H1 (cell line): ENCODE measurements around the gene CES3. TPM values are rescaled to one million over a fixed set of nuclear protein-coding genes. Genes with fewer than 3 reads are reported as not detected.

Source experiments
- CTCF ChIA-PET: fragments of 300-600 bp; sonication (Branson Sonifier 250); formaldehyde crosslinking; loops from one replicate; lab custom pipeline; 2021; ENCODE audit not compliant: partially characterized antibody; lab: Charles Lee
- POLR2A ChIA-PET: fragments of 300-600 bp; sonication (Branson Sonifier 250); formaldehyde crosslinking; loops from one replicate; lab custom pipeline; 2021; ENCODE audit warnings: inconsistent platforms; ENCODE audit not compliant: partially characterized antibody; lab: Charles Lee
- DNase-seq, 2 experiments: peaks; one replicate each; pipeline versions ENCODE4 v3.0.0 to v3.0.0-alpha.2; 2010 to 2022; ENCODE audit warnings: low spot score in 2 of 2, low read depth in 1 of 2, mixed read lengths in 1 of 2
- FAIRE-seq: peaks from 2 replicates; lab custom pipeline; 2011; peaks lifted over from hg19 to GRCh38; lab: Jason Lieb, UNC
- H2AFZ ChIP-seq: 2 replicates; pipeline ENCODE4 v1.8.1; 2012; ENCODE audit warnings: low read length, inconsistent platforms
- H2AK5ac ChIP-seq: 2 replicates; pipeline ENCODE4 v1.6.1; 2013; ENCODE audit warnings: low read depth, low read length
- H2BK120ac ChIP-seq: replicated peaks from 2 replicates; pipeline ENCODE3; 2013; ENCODE audit warnings: low read depth, low read length, inconsistent platforms
- H2BK12ac ChIP-seq: 2 replicates; pipeline ENCODE4 v1.6.1; 2013; ENCODE audit warnings: low read depth, low read length
- H2BK15ac ChIP-seq: 2 replicates; pipeline ENCODE4 v1.6.1; 2013; ENCODE audit warnings: low read length
- H2BK20ac ChIP-seq: 2 replicates; pipeline ENCODE4 v1.6.1; 2013; ENCODE audit warnings: low read length
- H2BK5ac ChIP-seq: 2 replicates; pipeline ENCODE4 v1.6.1; 2013; ENCODE audit warnings: low read depth, low read length
- H3K14ac ChIP-seq: 2 replicates; pipeline ENCODE4 v1.6.1; 2013; ENCODE audit warnings: inconsistent platforms; ENCODE audit not compliant: insufficient read length
- H3K18ac ChIP-seq: 2 replicates; pipeline ENCODE4 v1.6.1; 2013; ENCODE audit warnings: low read length; ENCODE audit errors: extremely low read depth
- H3K23ac ChIP-seq: 2 replicates; pipeline ENCODE4 v1.6.1; 2013; ENCODE audit warnings: inconsistent platforms; ENCODE audit not compliant: insufficient read length
- H3K23me2 ChIP-seq: 2 replicates; pipeline ENCODE4 v1.6.1; 2013; ENCODE audit warnings: low read depth, low read length
- H3K27ac ChIP-seq: 2 replicates; pipeline ENCODE4 v1.6.1; 2011; ENCODE audit warnings: low read depth, low read length, inconsistent platforms
- H3K27me3 ChIP-seq, 4 experiments: replicated peaks in 1 of 4; 1 replicate in 1 of 4; 2 replicates in 3 of 4; pipeline versions ENCODE4 v1.6.1 to v1.8.1; 2011 to 2013; ENCODE audit warnings: low read length in 3 of 4, mild to moderate bottlenecking in 3 of 4, inconsistent platforms in 2 of 4, mixed read lengths in 2 of 4, moderate library complexity in 1 of 4; ENCODE audit not compliant: control insufficient read depth in 3 of 4, insufficient read depth in 3 of 4; ENCODE audit errors: extremely low read depth in 1 of 4
- H3K36me3 ChIP-seq, 4 experiments: 2 replicates each; pipeline versions ENCODE4 v1.6.1 to v1.8.1; 2011 to 2013; ENCODE audit warnings: mild to moderate bottlenecking in 4 of 4, low read length in 3 of 4, moderate library complexity in 2 of 4, control low read depth in 1 of 4, inconsistent platforms in 1 of 4; ENCODE audit not compliant: insufficient read depth in 4 of 4, control insufficient read depth in 2 of 4
- H3K4ac ChIP-seq: replicated peaks from 2 replicates; pipeline ENCODE3; 2013; ENCODE audit warnings: low read length, low read depth, mixed read lengths, inconsistent platforms; ENCODE audit not compliant: insufficient read length
- H3K4me1 ChIP-seq, 4 experiments: replicated peaks in 1 of 4; 1 replicate in 1 of 4; 2 replicates in 3 of 4; pipeline versions ENCODE4 v1.6.1 to v1.8.1; 2011 to 2013; ENCODE audit warnings: low read length in 3 of 4, inconsistent platforms in 2 of 4, mixed read lengths in 1 of 4; ENCODE audit not compliant: insufficient read depth in 4 of 4, control insufficient read depth in 3 of 4
- H3K4me2 ChIP-seq, 2 experiments: 2 replicates each; pipeline versions ENCODE4 v1.6.1 to v1.8.1; 2011 to 2013; ENCODE audit warnings: low read depth in 2 of 2, low read length in 2 of 2, control low read depth in 1 of 2, inconsistent platforms in 1 of 2, mild to moderate bottlenecking in 1 of 2; ENCODE audit not compliant: insufficient read depth in 1 of 2
- H3K4me3 ChIP-seq, 4 experiments: fragments of 200-600, 300-600 bp in 1 of 4; sonication (generic), shearing (Covaris generic), sonication (Bioruptor Twin) in 1 of 4; 2 replicates each; pipeline versions ENCODE4 v1.5.1 to v1.8.1; 2011 to 2016; ENCODE audit warnings: low read length in 4 of 4, low read depth in 3 of 4, control low read depth in 2 of 4, inconsistent platforms in 2 of 4, mild to moderate bottlenecking in 2 of 4, mixed read lengths in 1 of 4, moderate library complexity in 1 of 4; ENCODE audit not compliant: insufficient read depth in 2 of 4; ENCODE audit errors: extremely low read depth in 1 of 4
- H3K56ac ChIP-seq: replicated peaks from 2 replicates; pipeline ENCODE3; 2013; ENCODE audit warnings: low read depth, mild to moderate bottlenecking, mixed read lengths, low read length, inconsistent platforms; ENCODE audit not compliant: insufficient read length
- H3K79me1 ChIP-seq: 2 replicates; pipeline ENCODE4 v1.6.1; 2013; ENCODE audit warnings: low read depth, low read length, control low read depth
- H3K79me2 ChIP-seq, 2 experiments: 2 replicates each; pipeline versions ENCODE4 v1.6.1 to v1.8.1; 2012 to 2013; ENCODE audit warnings: low read length in 2 of 2, mild to moderate bottlenecking in 2 of 2, inconsistent platforms in 1 of 2; ENCODE audit not compliant: insufficient read depth in 2 of 2, control insufficient read depth in 1 of 2
- H3K9ac ChIP-seq, 4 experiments: replicated peaks in 1 of 4; 1 replicate in 1 of 4; 2 replicates in 3 of 4; pipeline versions ENCODE4 v1.6.1 to v1.8.1; 2011 to 2013; ENCODE audit warnings: low read depth in 3 of 4, low read length in 3 of 4, control low read depth in 2 of 4, mild to moderate bottlenecking in 2 of 4, moderate library complexity in 2 of 4, inconsistent platforms in 1 of 4; ENCODE audit errors: extremely low read depth in 1 of 4
- H3K9me3 ChIP-seq, 2 experiments: 2 replicates each; pipeline versions ENCODE4 v1.6.1 to v1.8.1; 2012 to 2013; ENCODE audit warnings: mild to moderate bottlenecking in 2 of 2, moderate library complexity in 2 of 2, control low read depth in 1 of 2, inconsistent platforms in 1 of 2, low read depth in 1 of 2, low read length in 1 of 2, mixed read lengths in 1 of 2; ENCODE audit not compliant: insufficient read depth in 2 of 2
- H4K20me1 ChIP-seq, 2 experiments: replicated peaks in 1 of 2; 2 replicates each; pipeline versions ENCODE3 to v1.8.1; 2011 to 2013; ENCODE audit warnings: inconsistent platforms in 2 of 2, low read length in 2 of 2, mild to moderate bottlenecking in 1 of 2; ENCODE audit not compliant: insufficient read depth in 2 of 2, control insufficient read depth in 1 of 2
- H4K5ac ChIP-seq: 2 replicates; pipeline ENCODE4 v1.6.1; 2013; ENCODE audit warnings: low read length, low read depth, mixed read lengths, inconsistent platforms; ENCODE audit not compliant: insufficient read length
- H4K8ac ChIP-seq: 2 replicates; pipeline ENCODE4 v1.8.0; 2013; ENCODE audit warnings: mild to moderate bottlenecking, moderate library complexity, low read length, inconsistent platforms; ENCODE audit not compliant: insufficient read depth; ENCODE audit errors: extremely low read depth
- H4K91ac ChIP-seq: replicated peaks from 2 replicates; pipeline ENCODE3; 2013; ENCODE audit warnings: low read length, mixed read lengths, inconsistent platforms; ENCODE audit not compliant: insufficient read length
- SIX5 ChIP-seq: IDR thresholded peaks from 2 replicates; pipeline ENCODE4 v1.6.1; 2011; ENCODE audit warnings: mild to moderate bottlenecking, low read depth, low read length
- USF2 ChIP-seq: IDR thresholded peaks from 2 replicates; pipeline ENCODE4 v1.6.1; 2011; ENCODE audit warnings: low read length, improper control_type of control experiment
- WGBS, 2 experiments: shearing (Covaris generic) in 1 of 2; methylation state at CpG; one replicate each; pipeline versions ENCODE4 v1.1.6 to v1.1.7; 2013 to 2015; ENCODE audit warnings: low lambda C conversion rate in 2 of 2, mixed read lengths in 2 of 2, inconsistent platforms in 1 of 2, low coverage in 1 of 2, missing lambda C conversion rate in 1 of 2; ENCODE audit not compliant: insufficient replicate concordance in 2 of 2, insufficient coverage in 1 of 2, insufficient read length in 1 of 2; ENCODE audit errors: extremely low coverage in 1 of 2, missing lambda C conversion rate in 1 of 2; 5-methylcytosine and 5-hydroxymethylcytosine counted together
- polyA plus RNA-seq, 7 experiments: library from polyadenylated mRNA; depleted of rRNA in 3 of 7; stranded (reverse) in 5 of 7; unstranded in 2 of 7; fragments of >200 nt in 5 of 7; fragments of 200-250 nt in 2 of 7; gene quantifications; 1 replicate in 5 of 7; 2 replicates in 1 of 7; 4 replicates in 1 of 7; pipeline versions ENCODE4 v1.2.1 to v1.2.3, GENCODE V29; 2011 to 2013; ENCODE audit warnings: missing spikeins in 2 of 7, mixed read lengths in 2 of 7
- total RNA-seq: library from RNA; stranded (reverse); fragmentation: NEBNext Ultra II Directional; extraction: Animal tissue kit (Norgen Biotek cat#: 25700); gene quantifications from 2 replicates; pipeline ENCODE4 v1.2.1, GENCODE V29; 2021

CES3 gene
- total and polyA plus RNA-seq, 2 of the 8 experiments (the other 6 are each of a cell fraction or from before 2014, with no cell fraction given), result 1.6 to 2.2 TPM

GRCh38 chr16:66960270-66960669 is 796 bp upstream of the CES3 start:
- Histone ChIP-seq H2BK20ac (no peak overlapping the region), H2AK5ac (no peak overlapping the region), H3K4me1 (peaks cover 0 to 3% (median under 1%) of the 10 kb centered on the region in 4 experiments; a peak in 3 of 7 replicates), H4K5ac (no peak overlapping the region), H3K23me2 (no peaks in the 10 kb centered on the region; the same call in 1 of the 2 replicates), H2BK120ac (no peak overlapping the region), H3K56ac (no peak overlapping the region), H3K79me1 (no peaks in the 10 kb centered on the region), H3K4me2 (no peak overlapping the region), H3K18ac (no peak overlapping the region), H3K4me3 (no peak overlapping the region), H2BK15ac (no peak overlapping the region), H3K4ac (no peak overlapping the region), H4K20me1 (no peaks in the 10 kb centered on the region), H3K36me3 (no peaks in the 10 kb centered on the region), H4K8ac (no peak overlapping the region), H2BK12ac (no peak overlapping the region), H3K27ac (no peak overlapping the region), H3K9me3 (no peaks in the 10 kb centered on the region), H3K14ac (no peak overlapping the region), H2AFZ (no peak overlapping the region), H3K79me2 (no peaks in the 10 kb centered on the region), H3K9ac (no peak overlapping the region), H3K27me3 (no peaks in the 10 kb centered on the region), H2BK5ac (no peak overlapping the region), H3K23ac (no peak overlapping the region), H4K91ac (no peak overlapping the region)
- TF ChIP-seq SIX5, result no peak
- TF ChIP-seq USF2, result no peak
- DNase-seq (no peak), FAIRE-seq (no peak)
- ChIA-PET POLR2A (interaction anchor here (1.7 kb wide), 1 partner anchor 13 kb away, joined by 6 read pairs; no protein-coding TSS in a partner anchor), CTCF (interaction anchor here (0.6 to 12.2 kb wide), 20 partner anchors 7 to 577 kb away, joined by 3 to 130 read pairs (median 5); partner anchors contain the start of genes B3GNT9, CDH16, CES4A and NOL3)
- WGBS, 2 experiments, result 88% methylated on average over 1 of the region's 1 CpG; no CpG with 5 or more reads in 1 of the 2 experiments
